ENCODE results near the gene CREB5.

Gene CREB5

GRCh38 chr7:28423918-28424514 lies 11.7 kb downstream of the CREB5 start:
- Histone ChIP-seq H3K9me3 (ENCODE audit: insufficient read depth, low read length, severe bottlenecking) (no peaks in the 10 kb centered on the region), H4K20me1 (ENCODE audit: insufficient read depth, low read length) (no peaks in the 10 kb centered on the region), H3K4me1 (ENCODE audit: insufficient read depth, low read length) (no peaks in the 10 kb centered on the region), H3K36me3 (ENCODE audit: insufficient read depth, low read length) (no peaks in the 10 kb centered on the region), H3K4me3 (ENCODE audit: low read depth in 1 of 2, low read length in 2 of 2) (no peak overlapping the region), H3K79me2 (ENCODE audit: insufficient read depth, low read length) (no peaks in the 10 kb centered on the region), H3K27ac (ENCODE audit: low read length) (no peak overlapping the region), H3K27me3 (ENCODE audit: insufficient read depth, low read length, poor library complexity) (peaks cover 12% of the 10 kb centered on the region), H3K4me2 (ENCODE audit: insufficient read depth, low read length) (no peak overlapping the region), H3K9ac (ENCODE audit: low read depth, low read length) (no peak overlapping the region), H2AFZ (ENCODE audit: low read depth, low read length) (no peak overlapping the region)
- ATAC-seq (ENCODE audit: insufficient read depth, low read depth) (no peak), DNase-seq (no peak)
- TF ChIP-seq EZH2 (IDR thresholded peaks at IDR 0.05; ENCODE audit: borderline replicate concordance, low read depth, low read length, severe bottlenecking): no peak
- no peak for TF ChIP-seq CTCF (IDR thresholded peaks at IDR 0.05; ENCODE audit: borderline replicate concordance, extremely low read depth, low read length, poor library complexity, severe bottlenecking)

GRCh38 chr7:28425496-28425895 lies 13.2 kb downstream of the CREB5 start:
- H3K27me3 ChIP-seq (ENCODE audit: insufficient read depth, low read length, poor library complexity): peaks cover 12% of the 10 kb centered on the region
- H3K4me1 ChIP-seq (ENCODE audit: insufficient read depth, low read length): no peaks in the 10 kb centered on the region
- no peak overlapping the region for H3K4me3 ChIP-seq (ENCODE audit: low read depth in 1 of 2, low read length in 2 of 2)
- DNase-seq: no peak
- no peaks in the 10 kb centered on the region for H3K36me3 ChIP-seq (ENCODE audit: insufficient read depth, low read length)
- no peaks in the 10 kb centered on the region for H3K79me2 ChIP-seq (ENCODE audit: insufficient read depth, low read length)
- H3K9ac ChIP-seq (ENCODE audit: low read depth, low read length): no peak overlapping the region
- no peak overlapping the region for H3K27ac ChIP-seq (ENCODE audit: low read length)
- H2AFZ ChIP-seq (ENCODE audit: low read depth, low read length): no peak overlapping the region
- no peaks in the 10 kb centered on the region for H4K20me1 ChIP-seq (ENCODE audit: insufficient read depth, low read length)
- TF ChIP-seq CTCF (IDR thresholded peaks at IDR 0.05; ENCODE audit: borderline replicate concordance, extremely low read depth, low read length, poor library complexity, severe bottlenecking): no peak
- TF ChIP-seq EZH2 (IDR thresholded peaks at IDR 0.05; ENCODE audit: borderline replicate concordance, low read depth, low read length, severe bottlenecking): no peak
- no peaks in the 10 kb centered on the region for H3K9me3 ChIP-seq (ENCODE audit: insufficient read depth, low read length, severe bottlenecking)
- H3K4me2 ChIP-seq (ENCODE audit: insufficient read depth, low read length): no peak overlapping the region
- ATAC-seq (ENCODE audit: insufficient read depth, low read depth): no peak

- no peak overlapping the region for H3K4me3 ChIP-seq (ENCODE audit: low read depth in 1 of 2, low read length in 2 of 2)
- no peaks in the 10 kb centered on the region for H3K9me3 ChIP-seq (ENCODE audit: insufficient read depth, low read length, severe bottlenecking)
- H3K27me3 ChIP-seq (ENCODE audit: insufficient read depth, low read length, poor library complexity): peaks cover 12% of the 10 kb centered on the region
- H3K4me1 ChIP-seq (ENCODE audit: insufficient read depth, low read length): no peaks in the 10 kb centered on the region
- H2AFZ ChIP-seq (ENCODE audit: low read depth, low read length): no peak overlapping the region
- no peaks in the 10 kb centered on the region for H4K20me1 ChIP-seq (ENCODE audit: insufficient read depth, low read length)
- no peak for DNase-seq
- no peak for TF ChIP-seq CTCF (IDR thresholded peaks at IDR 0.05; ENCODE audit: borderline replicate concordance, extremely low read depth, low read length, poor library complexity, severe bottlenecking)
- TF ChIP-seq EZH2 (IDR thresholded peaks at IDR 0.05; ENCODE audit: borderline replicate concordance, low read depth, low read length, severe bottlenecking): no peak
- H3K27ac ChIP-seq (ENCODE audit: low read length): no peak overlapping the region
- H3K4me2 ChIP-seq (ENCODE audit: insufficient read depth, low read length): no peak overlapping the region
- H3K36me3 ChIP-seq (ENCODE audit: insufficient read depth, low read length): no peaks in the 10 kb centered on the region
- ATAC-seq (ENCODE audit: insufficient read depth, low read depth): no peak
- H3K9ac ChIP-seq (ENCODE audit: low read depth, low read length): no peak overlapping the region
- H3K79me2 ChIP-seq (ENCODE audit: insufficient read depth, low read length): no peaks in the 10 kb centered on the region
Measured at GRCh38 chr7:28427236-28427635, 14.9 kb downstream of the CREB5 start.

Data from DND-41 (cell line).